ENCODE data around the gene DOC2B.
A peak's percentile ranks its signal among the peaks of the same experiment; 100 is the strongest.
"Not testable (repeated sequence)": the region's sequence is repeated elsewhere in the genome, so short reads cannot be mapped to it uniquely, and the experiment has no call there.

The DOC2B gene

GRCh38 chr17:142876-143784 lies 38.3 kb downstream of the DOC2B start:
- DNase-seq: peak; percentile 2

DNA sequence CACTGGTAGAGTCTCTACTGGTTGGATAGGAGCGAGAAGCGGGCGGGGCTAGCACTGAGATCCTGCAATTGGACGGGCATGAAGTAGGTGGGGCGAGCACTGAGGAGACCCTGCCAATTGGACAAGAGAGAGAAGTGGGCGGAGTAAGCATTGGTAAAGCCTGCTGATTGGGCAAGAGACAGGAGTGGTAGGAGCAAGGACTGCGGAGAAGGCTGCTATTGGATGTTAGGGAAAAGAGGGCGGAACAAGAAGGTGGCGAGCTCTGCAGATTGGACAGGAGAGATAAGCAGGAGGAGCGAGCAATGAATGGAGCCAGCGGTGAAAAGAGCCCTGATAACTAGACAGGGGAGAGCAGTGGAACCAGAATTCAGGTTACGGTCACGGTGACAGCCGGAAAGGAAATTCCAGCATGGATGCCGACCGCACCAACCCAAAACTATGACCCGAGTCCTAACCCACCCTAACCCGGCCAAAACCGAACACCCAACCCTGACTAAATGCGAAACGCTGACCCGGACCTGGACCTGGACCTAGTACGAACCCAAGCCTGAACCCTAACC lies 39.3 kb downstream of the DOC2B start:
- peak; percentile 26 for DNase-seq

- DNase-seq: peak; percentile 1
These were observed 41.8 kb downstream of the DOC2B start for GRCh38 chr17:139401-140205.

- DNase-seq: not testable (repeated sequence)
These were observed 44.2 kb downstream of the DOC2B start, which contains the start of gene SCGB1C2 for GRCh38 chr17:137166-137807. SCGB1C2 (plus strand) TSS chr17:137569; CDS start chr17:137591, 22 bp downstream.

DNA sequence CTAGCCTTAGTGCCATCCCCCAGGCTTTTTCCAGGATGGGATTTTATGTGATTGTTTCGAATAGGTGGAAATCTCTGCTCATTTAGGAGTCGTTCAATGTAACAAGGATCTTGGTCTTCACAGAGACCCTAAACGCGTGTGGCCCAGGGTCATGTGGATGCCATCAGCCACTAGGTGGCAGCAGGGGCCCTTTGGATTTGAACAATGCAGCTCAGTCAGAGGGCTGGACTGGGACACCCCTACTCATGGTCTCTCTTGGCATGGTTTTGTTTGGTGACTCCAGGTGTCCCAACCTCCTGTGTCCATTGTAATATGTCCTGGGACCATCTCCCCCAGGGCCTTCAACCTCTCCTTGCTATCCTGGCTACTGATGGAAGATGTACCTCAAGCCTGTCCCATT lies 44.9 kb downstream of the DOC2B start:
- DNase-seq: peak; percentile 81

GRCh38 chr17:135895-136294 lies 45.6 kb downstream of the DOC2B start:
- DNase-seq: not testable (repeated sequence)

- DNase-seq: not testable (repeated sequence)
These were observed 46.4 kb downstream of the DOC2B start for GRCh38 chr17:135022-135421.

DNA sequence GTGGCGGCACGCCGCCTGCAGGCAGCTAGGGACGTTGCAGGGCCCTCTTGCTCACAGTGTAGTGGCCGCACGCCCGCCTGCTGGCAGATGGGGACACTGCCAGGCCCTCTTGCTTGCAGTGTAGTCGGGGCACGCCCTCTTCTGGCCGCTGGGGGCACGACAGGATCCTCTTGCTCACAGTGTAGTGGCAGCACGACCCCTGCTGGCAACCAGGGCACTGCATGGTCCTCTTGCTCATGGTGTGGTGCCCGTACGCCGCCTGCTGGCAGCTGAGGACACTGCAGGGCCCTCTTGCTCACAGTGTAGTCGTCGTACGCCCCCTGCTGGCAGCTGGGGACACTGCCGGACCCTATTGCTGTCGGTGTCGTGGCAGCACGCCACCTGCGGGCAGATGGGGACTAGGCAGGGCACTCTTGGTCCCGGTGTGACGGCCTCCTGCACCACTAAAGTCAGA lies 47.1 kb downstream of the DOC2B start:
- DNase-seq: peak; percentile 5

DNA sequence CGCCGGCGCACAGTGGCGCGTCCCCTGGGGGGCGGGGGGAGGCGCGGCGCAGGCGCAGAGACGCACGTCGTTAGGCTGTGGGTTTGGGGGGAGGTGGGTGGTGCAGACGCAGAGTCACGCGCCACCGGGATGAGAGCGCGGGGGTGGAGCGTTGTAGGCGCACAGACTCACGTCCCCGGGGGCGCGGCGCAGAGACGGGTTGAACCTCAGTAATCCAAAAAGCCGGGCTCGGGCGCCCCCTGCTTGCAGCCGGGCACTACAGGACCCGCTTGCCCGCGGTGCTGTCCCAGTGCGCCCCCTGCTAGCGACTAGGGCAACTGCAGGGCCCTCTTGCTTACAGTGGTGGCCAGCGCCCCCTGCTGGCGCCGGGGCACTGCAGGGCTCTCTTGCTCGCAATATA lies 47.5 kb downstream of the DOC2B start:
- DNase-seq: peak; percentile 2

DNA sequence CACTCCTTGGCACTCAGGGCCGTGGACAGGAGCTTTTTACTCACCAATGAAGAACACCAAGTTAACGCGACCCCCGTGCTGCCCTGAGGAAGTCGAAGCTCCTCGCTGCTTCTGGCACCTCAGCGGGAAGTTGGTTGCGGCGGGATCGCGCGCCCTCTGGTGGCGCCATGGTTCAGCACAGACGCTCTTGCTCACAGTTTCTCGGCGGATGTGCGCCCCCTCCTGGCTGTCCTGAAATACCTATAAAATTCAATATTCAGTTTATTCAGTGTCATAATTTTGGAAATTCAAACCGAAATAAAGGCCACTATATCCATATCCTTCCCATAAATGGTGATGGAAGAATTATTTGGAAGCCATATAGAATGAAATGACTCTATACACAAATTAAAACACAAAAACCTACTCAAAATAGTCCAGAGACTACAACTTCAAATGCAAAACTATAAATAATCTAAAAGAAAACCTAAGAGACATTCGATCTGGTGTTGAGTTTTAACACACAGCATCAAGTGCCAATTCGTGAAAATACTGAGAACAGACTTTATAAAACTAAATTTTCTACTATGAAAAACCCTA lies 63.0 kb downstream of the DOC2B start:
- DNase-seq: peak; percentile 74

GRCh38 chr17:113111-113510 lies 68.3 kb downstream of the DOC2B start:
- not testable (repeated sequence) for DNase-seq
